ENCODE measurements around the gene MYT1.
"Not testable (repeated sequence)": the region's sequence is repeated elsewhere in the genome, so short reads cannot be mapped to it uniquely, and the experiment has no call there.

Gene MYT1

GRCh38 chr20:64164123-64164836 is at the start of gene MYT1:
Gene MYT1 (plus strand): TSS chr20:64164452. CDS start chr20:64198862, 34,410 bp downstream.
- no peak for DNase-seq (ENCODE audit: low read depth)

DNA sequence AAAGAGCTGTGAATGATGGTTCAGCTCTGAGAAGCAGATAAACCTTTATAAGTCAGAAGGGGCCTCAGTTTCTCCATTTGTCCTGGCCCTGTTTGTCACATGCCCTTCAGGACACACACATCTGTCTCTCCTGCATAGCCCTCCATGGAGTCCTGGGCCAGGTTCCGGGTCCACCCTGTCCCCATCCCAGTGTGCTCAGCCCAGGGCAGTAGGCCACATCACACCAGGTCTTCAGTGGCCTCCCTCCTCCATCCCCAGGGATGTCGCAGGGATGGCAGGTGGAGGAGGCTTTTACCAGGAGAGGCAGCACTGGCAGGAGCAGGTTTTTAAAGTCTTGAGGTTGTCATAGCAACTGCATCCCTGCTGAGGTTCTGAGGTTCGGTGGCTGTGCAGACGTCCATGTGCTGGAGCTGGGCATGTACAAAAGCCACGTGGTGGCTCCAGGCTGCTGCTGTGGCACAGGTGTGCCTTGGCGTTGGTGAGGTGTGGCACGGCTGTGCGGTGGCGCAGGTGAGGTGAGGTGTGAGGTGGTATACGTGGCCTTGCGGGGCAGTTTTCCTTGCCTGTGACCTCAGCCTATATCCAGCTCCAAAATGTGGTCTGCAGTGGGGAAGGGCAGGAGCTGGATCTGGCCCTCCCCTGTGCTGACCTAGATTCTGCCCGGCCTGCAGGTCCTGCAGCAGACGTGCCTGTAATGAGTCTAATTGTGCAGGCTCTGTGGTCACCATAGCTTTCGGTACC is 48.9 kb upstream of the MYT1 start:
- no peak for DNase-seq (ENCODE audit: low read depth)

- DNase-seq (ENCODE audit: low read depth) = no peak
Measured at GRCh38 chr20:64116016-64116415, 48.2 kb upstream of the MYT1 start.

GRCh38 chr20:64116541-64117431 is 47.5 kb upstream of the MYT1 start:
- DNase-seq (ENCODE audit: low read depth) = no peak

DNA sequence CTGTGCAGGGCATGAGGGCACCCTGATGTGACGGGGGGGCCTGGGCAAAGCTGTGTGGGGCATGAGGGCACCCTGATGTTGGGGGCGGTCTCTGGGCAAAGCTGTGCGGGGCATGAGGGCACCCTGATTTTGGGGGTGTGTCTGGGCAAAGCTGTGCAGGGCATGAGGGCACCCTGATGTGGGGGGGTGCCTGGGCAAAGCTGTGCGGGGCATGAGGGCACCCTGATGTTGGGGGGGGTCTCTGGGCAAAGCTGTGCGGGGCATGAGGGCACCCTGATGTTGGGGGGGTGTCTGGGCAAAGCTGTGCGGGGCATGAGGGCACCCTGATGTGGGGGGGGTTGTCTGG is 46.8 kb upstream of the MYT1 start:
- DNase-seq (ENCODE audit: low read depth) = not testable (repeated sequence)

DNA sequence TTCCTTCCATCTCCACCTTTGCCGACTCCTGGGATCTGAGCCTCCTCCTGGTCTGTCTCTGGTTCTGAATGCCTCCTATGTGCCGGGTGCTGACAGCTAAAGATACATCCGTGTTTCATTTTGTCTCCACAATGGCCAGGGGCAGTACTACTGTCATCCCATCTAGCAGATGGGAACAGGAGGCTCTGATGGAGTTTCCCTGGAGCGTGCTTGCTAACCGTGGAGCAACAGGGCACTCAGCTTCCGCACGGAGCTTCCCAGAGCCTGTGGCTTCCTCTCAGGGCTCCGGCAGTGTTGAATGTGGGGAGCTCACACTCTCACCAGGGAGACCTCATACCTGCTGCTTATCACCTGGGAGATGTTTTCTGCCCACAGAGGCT is 45.0 kb upstream of the MYT1 start:
- DNase-seq (ENCODE audit: low read depth) = no peak

DNA sequence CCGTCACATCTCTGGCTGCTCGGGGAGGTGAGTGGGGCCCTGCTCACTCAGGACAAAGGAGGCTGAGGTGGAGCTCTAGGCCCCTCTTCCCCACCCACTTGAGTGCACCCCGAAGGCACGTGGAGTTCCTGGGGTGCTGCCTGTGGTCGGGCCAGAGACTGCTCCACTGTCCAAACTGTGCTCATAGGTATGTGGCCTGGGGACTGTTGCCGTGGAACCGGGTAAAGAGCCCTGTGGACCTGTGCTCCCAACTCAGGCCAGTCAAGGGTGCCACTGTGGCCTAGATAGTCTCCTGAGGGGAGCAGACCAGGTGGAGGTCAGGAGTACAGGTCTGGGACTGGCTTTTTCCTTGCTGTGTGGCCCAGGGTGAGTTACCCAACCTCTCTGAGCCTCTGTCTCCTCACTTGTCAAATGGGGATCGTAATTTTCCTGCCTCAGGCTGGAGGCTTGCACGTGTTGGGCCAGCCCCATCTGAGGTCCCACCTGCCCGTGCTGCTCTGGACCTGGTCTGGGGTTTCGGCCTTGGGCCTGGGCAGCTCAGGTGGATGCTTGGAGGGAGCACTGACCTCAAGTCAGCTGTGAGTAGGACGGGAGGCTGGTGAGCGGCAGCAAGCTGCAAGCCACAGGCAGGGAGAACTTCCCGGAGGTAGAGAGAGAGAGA is 44.4 kb upstream of the MYT1 start:
- DNase-seq (ENCODE audit: low read depth) = no peak

- DNase-seq (ENCODE audit: low read depth) = no peak
Measured at GRCh38 chr20:64121586-64121985, 42.7 kb upstream of the MYT1 start.

GRCh38 chr20:64122927-64123326 is 41.3 kb upstream of the MYT1 start:
- not testable (repeated sequence) for DNase-seq (ENCODE audit: low read depth)

- not testable (repeated sequence) for DNase-seq (ENCODE audit: low read depth)
Measured at GRCh38 chr20:64123517-64123916, 40.7 kb upstream of the MYT1 start.

- DNase-seq (ENCODE audit: low read depth) = no peak
Measured at GRCh38 chr20:64129146-64129782, 35.0 kb upstream of the MYT1 start.

DNA sequence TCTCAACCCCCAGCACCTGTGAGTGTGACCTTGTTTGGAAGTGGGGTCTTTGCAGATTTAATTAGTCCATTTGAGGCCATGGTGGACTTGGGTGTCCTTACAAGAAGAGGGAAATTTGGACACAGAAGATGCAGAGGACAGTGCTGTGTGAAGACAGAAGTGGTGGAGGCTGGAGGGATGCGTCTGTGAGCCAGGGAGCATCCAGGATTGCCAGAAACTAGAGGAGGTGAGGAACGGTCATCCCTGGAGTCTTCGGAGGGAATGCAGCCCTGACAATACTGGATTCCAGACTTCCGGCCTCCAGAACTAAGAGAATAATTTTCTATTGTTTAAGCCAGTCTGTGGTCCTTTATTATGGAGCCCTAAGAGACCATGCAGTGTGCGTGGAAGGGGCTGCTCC is 34.0 kb upstream of the MYT1 start:
- no peak for DNase-seq (ENCODE audit: low read depth)

GRCh38 chr20:64130876-64131275 is 33.4 kb upstream of the MYT1 start:
- no peak for DNase-seq (ENCODE audit: low read depth)

- DNase-seq (ENCODE audit: low read depth) = no peak
Measured at GRCh38 chr20:64131406-64131805, 32.8 kb upstream of the MYT1 start.

GRCh38 chr20:64133951-64134407 is 30.3 kb upstream of the MYT1 start:
- DNase-seq (ENCODE audit: low read depth) = no peak

- not testable (repeated sequence) for DNase-seq (ENCODE audit: low read depth)
Measured at GRCh38 chr20:64134744-64135143, 29.5 kb upstream of the MYT1 start.

DNA sequence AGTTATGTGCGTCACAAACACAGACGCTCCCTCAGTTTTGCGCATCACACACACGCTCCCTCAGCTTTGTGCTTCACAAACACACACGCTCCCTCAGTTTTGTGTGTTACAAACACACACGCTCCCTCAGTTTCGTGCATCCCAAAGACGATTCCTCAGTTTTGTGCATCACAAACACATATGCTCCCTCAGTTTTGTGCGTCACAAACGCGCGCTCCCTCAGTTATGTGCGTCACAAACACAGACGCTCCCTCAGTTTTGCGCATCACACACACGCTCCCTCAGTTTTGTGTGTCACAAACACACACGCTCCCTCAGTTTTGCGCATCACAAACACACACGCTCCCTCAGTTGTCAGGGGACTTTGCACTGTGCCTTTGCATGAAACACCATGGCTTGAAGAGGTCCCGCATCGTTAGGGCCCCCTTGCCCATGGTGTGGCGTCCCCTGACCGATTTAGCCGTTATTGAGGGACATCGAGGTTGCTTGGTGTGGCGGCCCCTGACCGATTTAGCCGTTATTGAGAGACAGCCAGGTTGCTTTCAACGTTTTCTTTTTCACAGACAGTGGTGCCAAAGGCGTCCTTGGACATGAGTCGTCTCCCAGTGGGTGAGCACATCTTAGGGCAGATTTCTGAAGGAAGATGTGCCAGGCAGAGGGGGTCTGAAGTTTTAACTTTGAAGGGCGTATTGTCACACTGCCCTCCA is 28.1 kb upstream of the MYT1 start:
- DNase-seq (ENCODE audit: low read depth) = no peak

DNA sequence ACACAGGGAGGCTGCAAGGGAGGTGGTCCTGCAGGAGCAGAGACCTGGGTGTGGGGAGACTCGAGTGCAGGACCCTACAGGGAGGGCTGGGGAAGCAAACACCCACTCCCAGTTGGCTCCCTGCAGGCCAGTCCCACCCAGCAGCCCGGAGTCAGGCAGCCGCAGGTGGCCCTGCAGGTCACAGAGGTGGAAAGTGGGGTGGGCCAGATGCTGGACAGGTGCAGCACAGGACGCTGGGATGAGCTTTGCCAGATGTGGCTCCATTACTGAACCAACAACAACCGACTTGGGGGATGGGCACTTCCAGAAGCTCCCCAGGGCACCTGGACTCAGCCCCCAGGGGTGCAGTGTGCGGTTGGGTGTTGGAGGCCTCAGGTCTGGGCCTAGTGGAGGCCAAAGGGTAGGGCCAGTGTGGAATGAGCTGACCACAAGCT is 26.6 kb upstream of the MYT1 start:
- DNase-seq (ENCODE audit: low read depth) = no peak

DNA sequence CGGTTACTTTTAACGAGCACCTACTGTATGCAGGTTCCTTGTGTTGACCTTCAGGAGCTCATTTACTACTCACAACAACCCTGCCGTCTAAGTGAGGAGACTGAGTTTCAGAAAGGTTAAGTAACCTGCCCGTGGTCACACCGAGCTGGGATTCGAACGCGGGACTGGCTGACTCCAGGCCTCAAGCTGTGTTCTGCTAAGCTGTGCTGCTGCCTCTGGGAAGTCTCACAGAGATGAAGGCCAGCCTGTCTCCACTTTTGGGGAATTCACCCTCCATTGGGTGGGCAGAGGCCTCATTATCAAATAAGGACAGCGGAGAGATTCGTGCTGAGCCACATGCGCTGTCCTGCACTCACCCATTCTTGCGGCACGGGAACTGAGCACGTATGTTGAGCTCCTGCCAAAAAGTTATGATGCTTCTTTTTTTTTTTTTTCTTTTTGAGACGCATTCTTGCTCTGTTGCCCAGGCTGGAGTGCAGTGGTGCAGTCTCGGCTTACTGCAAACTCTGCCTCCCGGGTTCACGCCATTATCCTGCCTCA is 25.9 kb upstream of the MYT1 start:
- DNase-seq (ENCODE audit: low read depth) = no peak

DNA sequence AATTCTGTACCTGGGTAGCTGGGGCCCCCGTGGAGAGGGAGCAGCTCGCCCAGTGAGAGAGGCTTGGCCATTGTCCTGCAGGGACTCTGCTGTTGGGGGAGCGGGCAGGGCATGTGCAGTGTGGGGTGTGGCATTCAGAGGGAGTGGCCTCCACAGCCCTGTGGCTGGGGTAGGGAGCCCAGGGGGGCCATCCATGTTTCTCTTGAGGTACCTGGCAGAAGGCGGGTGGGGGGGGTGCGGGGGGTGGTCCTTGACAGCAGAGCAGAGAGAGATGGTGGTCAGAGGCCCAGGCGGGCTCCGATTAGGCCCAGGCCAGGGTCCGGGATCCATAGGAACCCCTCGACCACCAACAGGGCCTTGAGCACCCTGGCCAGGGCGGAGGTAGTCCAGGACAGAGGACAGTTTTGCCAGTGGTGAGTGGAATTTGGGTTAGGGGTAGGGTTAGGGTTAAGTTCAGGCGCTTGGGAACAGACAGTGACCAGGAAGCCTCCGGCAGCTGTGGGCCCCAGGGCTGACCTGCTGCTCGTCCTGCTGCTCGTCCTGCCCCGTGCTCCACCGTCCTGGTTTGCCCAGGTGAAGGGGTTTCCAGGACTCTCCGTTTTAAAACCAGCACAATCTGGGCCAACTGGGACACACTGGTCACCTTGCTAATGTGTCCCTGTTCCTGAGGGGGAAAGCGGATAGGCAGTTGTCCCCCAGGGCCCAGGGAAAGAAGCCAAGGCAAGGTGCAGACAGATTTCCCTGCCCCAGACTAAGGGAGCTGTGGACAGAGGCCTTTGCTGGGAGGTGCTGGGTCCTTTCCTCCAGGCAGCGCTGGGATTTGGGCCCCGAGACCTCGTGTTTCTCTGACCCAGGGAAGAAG is 24.8 kb upstream of the MYT1 start:
- DNase-seq (ENCODE audit: low read depth) = no peak
